ENCODE results near the gene DLK1.

DLK1 gene

DNA sequence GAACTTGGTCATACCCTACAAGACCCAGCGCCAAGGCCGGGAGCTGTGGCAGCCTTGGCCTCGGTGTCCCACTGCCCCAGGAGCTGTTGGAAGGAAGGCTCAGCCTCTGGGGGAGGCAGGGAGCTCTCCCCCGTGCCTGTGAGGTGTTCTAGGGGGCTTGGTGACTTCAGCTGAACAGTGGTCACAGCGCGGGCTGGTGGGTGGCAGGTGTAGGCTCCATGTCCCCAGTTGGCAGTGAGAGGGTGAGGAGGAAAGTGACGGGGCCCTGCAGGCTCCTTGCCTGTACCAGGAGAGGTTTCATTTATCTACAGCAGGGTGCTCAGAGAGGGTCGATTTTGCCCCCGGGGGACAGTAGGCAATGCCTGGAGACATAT is 47.5 kb downstream of the DLK1 start:
- Mint-ChIP-seq H3K9me3 (no peaks in the 10 kb centered on the region), H3K36me3 (ENCODE audit: low read depth) (no peaks in the 10 kb centered on the region), H3K27ac (no peak overlapping the region), H3K4me3 (no peak overlapping the region), H3K4me1 (ENCODE audit: low read depth) (no peaks in the 10 kb centered on the region), H3K27me3 (ENCODE audit: low read depth) (no peaks in the 10 kb centered on the region)
- no peak for DNase-seq (ENCODE audit: low spot score)

- H3K4me3 Mint-ChIP-seq = no peak overlapping the region
- no peaks in the 10 kb centered on the region for H3K4me1 Mint-ChIP-seq (ENCODE audit: low read depth)
- H3K36me3 Mint-ChIP-seq (ENCODE audit: low read depth) = no peaks in the 10 kb centered on the region
- H3K9me3 Mint-ChIP-seq = no peaks in the 10 kb centered on the region
- H3K27ac Mint-ChIP-seq = no peak overlapping the region
- H3K27me3 Mint-ChIP-seq (ENCODE audit: low read depth) = no peaks in the 10 kb centered on the region
- DNase-seq (ENCODE audit: low spot score) = no peak
These were observed 48.7 kb downstream of the DLK1 start for GRCh38 chr14:100775351-100775830.

GRCh38 chr14:100775831-100776591 is 49.3 kb downstream of the DLK1 start:
- no peaks in the 10 kb centered on the region for H3K36me3 Mint-ChIP-seq (ENCODE audit: low read depth)
- H3K9me3 Mint-ChIP-seq = no peaks in the 10 kb centered on the region
- no peak overlapping the region for H3K27ac Mint-ChIP-seq
- DNase-seq (ENCODE audit: low spot score) = no peak
- H3K27me3 Mint-ChIP-seq (ENCODE audit: low read depth) = no peaks in the 10 kb centered on the region
- H3K4me3 Mint-ChIP-seq = no peak overlapping the region
- H3K4me1 Mint-ChIP-seq (ENCODE audit: low read depth) = no peaks in the 10 kb centered on the region

- Mint-ChIP-seq H3K27me3 (ENCODE audit: low read depth) (no peaks in the 10 kb centered on the region), H3K36me3 (ENCODE audit: low read depth) (no peaks in the 10 kb centered on the region), H3K4me1 (ENCODE audit: low read depth) (no peaks in the 10 kb centered on the region), H3K27ac (no peak overlapping the region), H3K4me3 (no peak overlapping the region), H3K9me3 (no peaks in the 10 kb centered on the region)
- DNase-seq (ENCODE audit: low spot score) = no peak
These were observed 50.1 kb downstream of the DLK1 start for GRCh38 chr14:100776681-100777365.

DNA sequence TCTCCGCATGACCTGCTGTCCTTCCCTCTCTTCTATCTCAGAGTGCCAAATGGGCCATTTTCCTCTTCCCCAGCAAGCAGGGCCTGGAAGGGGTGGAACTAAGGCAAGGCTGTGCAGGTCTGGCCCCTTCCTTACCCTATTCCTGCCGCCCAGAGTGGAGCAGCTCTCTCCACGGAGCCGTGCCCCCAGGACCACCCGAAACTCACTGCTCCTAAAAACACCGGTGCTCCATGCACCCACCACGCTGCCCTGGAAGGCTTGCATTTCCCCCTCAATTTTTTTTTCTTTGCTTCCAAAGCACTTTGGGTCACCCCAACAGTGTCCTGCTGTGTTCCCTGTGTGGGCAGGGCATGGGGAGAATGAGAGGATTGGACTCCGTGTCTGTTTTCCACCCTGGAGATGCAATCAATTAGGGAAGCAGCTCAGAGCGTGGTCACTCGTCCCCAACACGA is 50.7 kb downstream of the DLK1 start:
- Mint-ChIP-seq H3K36me3 (ENCODE audit: low read depth) (no peaks in the 10 kb centered on the region), H3K27me3 (ENCODE audit: low read depth) (no peaks in the 10 kb centered on the region)
- DNase-seq (ENCODE audit: low spot score) = no peak

DNA sequence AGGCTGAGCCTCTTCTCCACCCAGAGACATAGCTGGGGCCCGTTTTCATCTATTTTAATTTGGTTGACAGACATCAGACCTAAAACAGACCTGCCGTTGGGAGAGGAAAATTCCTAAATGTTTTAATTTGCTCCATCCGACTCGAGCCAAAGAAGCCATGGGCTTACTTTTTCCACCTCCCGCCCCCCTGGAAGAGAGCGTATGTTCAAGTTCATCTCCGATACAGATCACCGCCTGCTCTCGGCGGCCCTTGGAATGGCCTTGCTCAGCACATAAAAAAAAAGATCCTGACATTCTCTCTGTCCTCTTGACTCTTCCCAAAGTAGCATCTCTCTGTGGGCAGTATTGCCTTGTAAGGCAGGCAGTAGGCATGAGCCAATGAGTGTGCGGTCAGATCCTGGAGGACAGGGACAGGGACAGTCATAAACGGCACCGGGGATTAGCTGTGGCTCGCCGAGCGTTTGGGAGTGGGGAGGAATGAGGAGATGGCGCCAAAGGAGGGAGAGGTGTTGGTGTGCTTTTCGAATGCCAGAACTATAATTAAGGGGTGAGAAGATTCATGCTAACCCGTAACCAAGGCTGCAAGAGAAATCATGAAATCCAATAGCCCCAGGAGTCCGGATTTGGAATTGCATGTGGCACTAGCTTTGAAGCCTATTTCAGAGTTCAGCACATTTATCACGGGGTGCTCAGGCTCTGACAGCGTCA is 51.3 kb downstream of the DLK1 start:
- Mint-ChIP-seq H3K27me3 (ENCODE audit: low read depth) (no peaks in the 10 kb centered on the region), H3K4me1 (ENCODE audit: low read depth) (no peaks in the 10 kb centered on the region), H3K36me3 (ENCODE audit: low read depth) (no peaks in the 10 kb centered on the region), H3K27ac (no peak overlapping the region), H3K4me3 (no peak overlapping the region), H3K9me3 (no peaks in the 10 kb centered on the region)
- no peak for DNase-seq (ENCODE audit: low spot score)

More for the DNA sequence above, 50.7 kb downstream of the DLK1 start:
- Mint-ChIP-seq H3K4me1 (ENCODE audit: low read depth) (no peaks in the 10 kb centered on the region), H3K4me3 (no peak overlapping the region), H3K27ac (no peak overlapping the region), H3K9me3 (no peaks in the 10 kb centered on the region)

GRCh38 chr14:100778526-100778882 is 51.8 kb downstream of the DLK1 start:
- Mint-ChIP-seq H3K4me3 (no peak overlapping the region), H3K9me3 (no peaks in the 10 kb centered on the region), H3K36me3 (ENCODE audit: low read depth) (no peaks in the 10 kb centered on the region), H3K27ac (no peak overlapping the region), H3K27me3 (ENCODE audit: low read depth) (no peaks in the 10 kb centered on the region), H3K4me1 (ENCODE audit: low read depth) (no peaks in the 10 kb centered on the region)
- no peak for DNase-seq (ENCODE audit: low spot score)

DNA sequence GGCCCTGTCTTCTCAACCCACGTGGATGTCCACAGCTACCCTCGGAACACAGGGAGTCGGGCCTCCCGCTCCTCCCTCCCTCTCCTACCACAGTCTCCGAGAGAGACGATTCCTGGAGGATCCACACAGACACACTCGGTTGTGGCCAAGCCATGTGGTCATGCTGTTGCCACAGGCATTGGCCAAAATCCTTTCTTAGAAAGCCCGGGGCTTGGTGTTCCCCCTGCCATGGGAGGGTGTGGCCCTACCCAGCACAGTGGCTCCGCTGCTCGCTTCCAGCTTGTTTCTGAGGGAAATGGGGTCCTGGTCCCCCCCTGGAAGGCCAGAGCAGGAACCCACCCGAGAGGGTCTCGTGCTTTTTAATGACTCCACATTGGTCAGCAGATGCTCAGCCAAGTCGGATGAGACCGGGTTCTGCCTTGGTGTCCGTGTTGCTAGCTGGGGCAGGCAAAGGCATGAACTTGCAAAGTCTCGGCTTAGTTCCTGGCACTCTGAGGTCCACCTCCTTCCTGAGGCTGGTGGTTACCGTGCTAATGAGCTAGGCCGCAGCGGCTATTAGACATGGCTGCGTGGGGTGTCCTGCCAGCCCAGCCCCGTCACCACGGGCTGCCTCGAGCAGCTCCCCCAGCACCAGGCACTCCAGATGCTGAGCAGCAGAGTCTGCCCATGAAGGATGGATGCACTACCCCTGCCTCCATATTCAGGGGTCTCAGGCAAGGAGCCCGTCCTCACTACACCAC is 52.4 kb downstream of the DLK1 start:
- Mint-ChIP-seq H3K27ac (no peak overlapping the region), H3K4me3 (no peak overlapping the region), H3K9me3 (no peaks in the 10 kb centered on the region), H3K27me3 (ENCODE audit: low read depth) (no peaks in the 10 kb centered on the region), H3K4me1 (ENCODE audit: low read depth) (no peaks in the 10 kb centered on the region), H3K36me3 (ENCODE audit: low read depth) (no peaks in the 10 kb centered on the region)
- DNase-seq (ENCODE audit: low spot score) = no peak

- no peaks in the 10 kb centered on the region for H3K9me3 Mint-ChIP-seq
- no peaks in the 10 kb centered on the region for H3K27me3 Mint-ChIP-seq (ENCODE audit: low read depth)
- H3K4me3 Mint-ChIP-seq = no peak overlapping the region
- DNase-seq (ENCODE audit: low spot score) = no peak
- no peaks in the 10 kb centered on the region for H3K36me3 Mint-ChIP-seq (ENCODE audit: low read depth)
- H3K4me1 Mint-ChIP-seq (ENCODE audit: low read depth) = no peaks in the 10 kb centered on the region
- H3K27ac Mint-ChIP-seq = no peak overlapping the region
These were observed 53.0 kb downstream of the DLK1 start for GRCh38 chr14:100779691-100780080.

GRCh38 chr14:100780246-100780645 is 53.6 kb downstream of the DLK1 start:
- H3K27me3 Mint-ChIP-seq (ENCODE audit: low read depth) = no peaks in the 10 kb centered on the region
- H3K36me3 Mint-ChIP-seq (ENCODE audit: low read depth) = no peaks in the 10 kb centered on the region
- H3K9me3 Mint-ChIP-seq = no peaks in the 10 kb centered on the region
- no peak overlapping the region for H3K4me3 Mint-ChIP-seq
- no peaks in the 10 kb centered on the region for H3K4me1 Mint-ChIP-seq (ENCODE audit: low read depth)
- no peak for DNase-seq (ENCODE audit: low spot score)
- no peak overlapping the region for H3K27ac Mint-ChIP-seq

DNA sequence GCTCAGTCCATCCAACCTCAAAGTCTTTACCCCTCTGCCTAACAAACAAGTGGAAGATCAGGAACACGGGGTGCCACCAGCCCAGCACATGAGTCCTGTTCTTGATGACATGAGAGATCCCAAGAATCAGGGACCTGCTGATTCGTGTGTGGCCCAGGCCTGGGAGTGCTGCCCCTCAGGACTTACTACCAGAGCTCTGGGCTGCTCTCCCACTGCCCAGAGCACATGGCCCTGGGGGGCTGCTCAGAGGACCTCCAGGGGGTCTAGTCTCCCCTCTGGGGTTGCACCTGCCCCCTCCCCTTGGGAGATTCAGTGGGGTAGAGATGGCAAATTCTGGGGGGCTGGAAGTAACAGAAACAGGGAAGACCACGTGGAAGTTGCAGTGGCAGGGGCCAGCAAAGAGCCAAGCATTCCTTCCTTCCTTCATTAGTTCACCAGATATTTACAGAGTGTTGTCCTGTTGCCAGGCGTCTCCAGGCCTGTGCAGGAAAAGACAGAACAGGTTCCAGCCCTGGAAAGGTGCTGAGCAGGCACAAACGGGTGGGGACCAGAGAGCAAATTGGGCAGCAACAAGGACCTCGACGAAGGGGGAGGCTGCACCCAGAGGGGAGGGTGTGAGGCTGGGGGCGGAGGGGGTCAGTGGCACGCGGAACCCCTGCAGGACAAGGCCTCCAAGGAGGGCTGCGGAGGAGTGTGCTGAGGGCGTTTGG is 54.1 kb downstream of the DLK1 start:
- H3K4me3 Mint-ChIP-seq = no peak overlapping the region
- no peaks in the 10 kb centered on the region for H3K9me3 Mint-ChIP-seq
- no peak for DNase-seq (ENCODE audit: low spot score)
- H3K27ac Mint-ChIP-seq = no peak overlapping the region
- H3K36me3 Mint-ChIP-seq (ENCODE audit: low read depth) = no peaks in the 10 kb centered on the region
- no peaks in the 10 kb centered on the region for H3K4me1 Mint-ChIP-seq (ENCODE audit: low read depth)
- H3K27me3 Mint-ChIP-seq (ENCODE audit: low read depth) = no peaks in the 10 kb centered on the region

GRCh38 chr14:100781952-100782351 is 55.3 kb downstream of the DLK1 start:
- Mint-ChIP-seq H3K4me1 (ENCODE audit: low read depth) (no peaks in the 10 kb centered on the region), H3K27ac (no peak overlapping the region), H3K4me3 (no peak overlapping the region), H3K9me3 (no peaks in the 10 kb centered on the region), H3K36me3 (ENCODE audit: low read depth) (no peaks in the 10 kb centered on the region), H3K27me3 (ENCODE audit: low read depth) (no peaks in the 10 kb centered on the region)
- DNase-seq (ENCODE audit: low spot score) = no peak

DNA sequence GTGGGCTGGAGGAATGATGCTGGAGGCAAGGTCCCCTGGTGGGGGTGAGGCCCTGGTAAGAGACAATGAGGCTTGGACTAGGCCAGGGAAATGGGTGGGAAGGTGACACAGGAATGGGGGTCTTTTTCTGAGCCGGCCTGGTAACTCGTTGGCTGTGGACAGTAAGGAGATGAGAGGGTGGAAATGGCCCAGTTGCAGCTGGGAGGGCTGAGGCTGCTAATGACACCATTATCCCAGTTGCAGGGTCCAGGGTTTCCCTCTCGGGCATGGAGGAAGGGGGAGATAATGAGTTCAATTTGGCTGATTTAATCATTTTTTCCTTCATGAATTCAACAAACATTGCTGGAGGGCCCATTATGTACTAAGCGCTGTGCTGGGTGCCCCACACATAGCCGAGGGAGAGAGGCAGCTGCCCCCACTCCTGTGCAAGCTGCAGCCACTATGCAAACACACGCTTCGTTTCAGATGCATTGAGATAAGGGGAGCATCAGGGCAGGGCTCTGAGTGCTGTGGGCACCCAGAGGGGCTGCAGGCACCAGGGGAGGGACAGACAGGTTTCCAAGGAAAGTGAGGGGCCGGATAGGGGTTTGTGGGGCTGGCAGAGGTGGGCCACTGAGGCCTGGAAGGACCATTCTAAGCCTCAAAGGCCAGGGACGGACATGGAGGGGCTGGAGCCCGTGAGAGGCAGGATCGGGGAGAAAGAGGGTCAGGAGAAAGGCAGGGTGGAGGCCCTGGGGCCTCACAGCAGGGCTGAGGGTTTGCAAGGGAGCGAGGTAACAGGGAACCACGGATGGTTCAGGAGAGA is 56.0 kb downstream of the DLK1 start:
- Mint-ChIP-seq H3K36me3 (ENCODE audit: low read depth) (no peaks in the 10 kb centered on the region), H3K4me3 (no peak overlapping the region), H3K27ac (no peak overlapping the region), H3K4me1 (ENCODE audit: low read depth) (no peaks in the 10 kb centered on the region), H3K9me3 (no peaks in the 10 kb centered on the region), H3K27me3 (ENCODE audit: low read depth) (no peaks in the 10 kb centered on the region)
- DNase-seq (ENCODE audit: low spot score) = no peak
